Cardiac fibroblast (primary cell): ENCODE results near the gene DIS3L2.

Experiments used
- DNase-seq, 2 donors: peaks; one replicate each; pipeline versions ENCODE4 v3.0.0 to v3.0.0-alpha.2; 2010; ENCODE audit warnings: low read depth in 2 of 2
- H3K4me3 ChIP-seq, 2 donors: replicated peaks in 1 of 2; 1 replicate in 1 of 2; 2 replicates in 1 of 2; pipeline ENCODE4 v1.5.1; 2011; ENCODE audit warnings: low read depth in 2 of 2, low read length in 2 of 2, mild to moderate bottlenecking in 2 of 2, moderate library complexity in 1 of 2
- CTCF ChIP-seq: IDR thresholded peaks from one replicate; pipeline ENCODE4 v1.5.1; 2011; ENCODE audit warnings: low read depth, mild to moderate bottlenecking, low read length, inconsistent platforms

The DIS3L2 gene

GRCh38 chr2:231957913-231958763 is 3.4 kb upstream of the DIS3L2 start:
- no peak overlapping the region for H3K4me3 ChIP-seq
- no peak for DNase-seq
- no peak for TF ChIP-seq CTCF

- no peak for DNase-seq
Observed at GRCh38 chr2:231960810-231961348, 634 bp upstream of the DIS3L2 start.

GRCh38 chr2:231965102-231965501 is 3.6 kb downstream of the DIS3L2 start:
- DNase-seq = peak in 1 of 2 donors; percentile 7
- no peak overlapping the region for H3K4me3 ChIP-seq
- no peak for TF ChIP-seq CTCF

More at GRCh38 chr2:231960810-231961348, 634 bp upstream of the DIS3L2 start:
- no peak for TF ChIP-seq CTCF
- peak overlapping the region; percentile 89 to 90 for H3K4me3 ChIP-seq

GRCh38 chr2:231966886-231967285 is 5.4 kb downstream of the DIS3L2 start:
- no peak for TF ChIP-seq CTCF
- no peak for DNase-seq
- H3K4me3 ChIP-seq = no peak overlapping the region

GRCh38 chr2:231968820-231969219 is 7.3 kb downstream of the DIS3L2 start:
- no peak for TF ChIP-seq CTCF
- DNase-seq = no peak

GRCh38 chr2:231970461-231970860 is 8.9 kb downstream of the DIS3L2 start:
- TF ChIP-seq CTCF = no peak
- H3K4me3 ChIP-seq = no peak overlapping the region
- peak in 1 of 2 donors; percentile 18 for DNase-seq

More at GRCh38 chr2:231968820-231969219, 7.3 kb downstream of the DIS3L2 start:
- no peak overlapping the region for H3K4me3 ChIP-seq

GRCh38 chr2:231975001-231975400 is 13.5 kb downstream of the DIS3L2 start:
- no peak overlapping the region for H3K4me3 ChIP-seq
- no peak for DNase-seq
- no peak for TF ChIP-seq CTCF
